C4-2B (cell line): Measurements from ENCODE around the gene SYCE3.

Experiments
- ZFX ChIP-seq: fragments of 450-650 bp; IDR thresholded peaks from 2 replicates; pipeline ENCODE4 v1.6.1; 2017
- TF ChIP-seq, protein P1 (sequence below): fragments of 450-650 bp; conservative IDR thresholded peaks from 2 replicates; pipeline ENCODE4 v1.5.1; 2017; ENCODE audit warnings: mild to moderate bottlenecking

DNA sequence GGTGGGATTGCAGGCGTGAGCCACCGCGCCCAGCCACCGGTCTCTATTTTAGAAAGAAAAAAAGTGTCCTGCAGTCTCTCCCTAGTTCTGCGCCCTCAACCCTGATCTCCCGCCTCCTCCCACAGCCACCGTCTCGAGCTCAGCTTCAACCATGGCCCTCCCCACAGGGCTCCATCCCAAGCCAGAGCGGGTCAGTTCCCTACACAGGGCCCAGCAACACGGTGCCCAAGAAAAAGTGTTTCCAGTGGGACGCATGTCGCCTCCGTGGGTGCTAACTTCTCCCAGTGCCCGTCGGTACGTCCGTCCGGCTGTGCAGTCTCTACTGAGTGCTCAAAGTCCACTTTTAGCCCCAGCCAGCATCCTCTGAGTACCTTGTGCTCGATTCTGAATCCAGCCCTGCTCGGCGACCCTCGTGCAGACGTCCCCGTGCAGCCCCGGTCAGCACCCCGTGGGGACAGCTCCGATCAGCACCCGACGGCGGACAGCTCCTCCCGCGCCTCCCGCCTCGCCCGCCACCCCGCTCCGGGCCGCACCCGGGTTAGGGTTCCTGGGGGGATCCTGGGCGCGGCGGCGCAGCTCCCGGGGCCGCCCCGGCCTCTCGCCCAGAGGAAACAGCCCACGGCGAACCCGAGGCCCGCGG lies 37.2 kb upstream of the SYCE3 start:
- TF ChIP-seq, protein P1, sequence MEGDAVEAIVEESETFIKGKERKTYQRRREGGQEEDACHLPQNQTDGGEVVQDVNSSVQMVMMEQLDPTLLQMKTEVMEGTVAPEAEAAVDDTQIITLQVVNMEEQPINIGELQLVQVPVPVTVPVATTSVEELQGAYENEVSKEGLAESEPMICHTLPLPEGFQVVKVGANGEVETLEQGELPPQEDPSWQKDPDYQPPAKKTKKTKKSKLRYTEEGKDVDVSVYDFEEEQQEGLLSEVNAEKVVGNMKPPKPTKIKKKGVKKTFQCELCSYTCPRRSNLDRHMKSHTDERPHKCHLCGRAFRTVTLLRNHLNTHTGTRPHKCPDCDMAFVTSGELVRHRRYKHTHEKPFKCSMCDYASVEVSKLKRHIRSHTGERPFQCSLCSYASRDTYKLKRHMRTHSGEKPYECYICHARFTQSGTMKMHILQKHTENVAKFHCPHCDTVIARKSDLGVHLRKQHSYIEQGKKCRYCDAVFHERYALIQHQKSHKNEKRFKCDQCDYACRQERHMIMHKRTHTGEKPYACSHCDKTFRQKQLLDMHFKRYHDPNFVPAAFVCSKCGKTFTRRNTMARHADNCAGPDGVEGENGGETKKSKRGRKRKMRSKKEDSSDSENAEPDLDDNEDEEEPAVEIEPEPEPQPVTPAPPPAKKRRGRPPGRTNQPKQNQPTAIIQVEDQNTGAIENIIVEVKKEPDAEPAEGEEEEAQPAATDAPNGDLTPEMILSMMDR: no peak
- TF ChIP-seq ZFX: no peak
